NCI-H2227 treated with DMSO at 0.1 percent for 48 hours (cell line): Measurements from ENCODE around the gene MS4A10.
"Not testable (repeated sequence)": the region's sequence is repeated elsewhere in the genome, so short reads cannot be mapped to it uniquely, and the experiment has no call there.

Experiments
- DNase-seq: peaks from one replicate; lab custom pipeline; 2025; lab: John Stamatoyannopoulos, UW

Gene MS4A10

DNA sequence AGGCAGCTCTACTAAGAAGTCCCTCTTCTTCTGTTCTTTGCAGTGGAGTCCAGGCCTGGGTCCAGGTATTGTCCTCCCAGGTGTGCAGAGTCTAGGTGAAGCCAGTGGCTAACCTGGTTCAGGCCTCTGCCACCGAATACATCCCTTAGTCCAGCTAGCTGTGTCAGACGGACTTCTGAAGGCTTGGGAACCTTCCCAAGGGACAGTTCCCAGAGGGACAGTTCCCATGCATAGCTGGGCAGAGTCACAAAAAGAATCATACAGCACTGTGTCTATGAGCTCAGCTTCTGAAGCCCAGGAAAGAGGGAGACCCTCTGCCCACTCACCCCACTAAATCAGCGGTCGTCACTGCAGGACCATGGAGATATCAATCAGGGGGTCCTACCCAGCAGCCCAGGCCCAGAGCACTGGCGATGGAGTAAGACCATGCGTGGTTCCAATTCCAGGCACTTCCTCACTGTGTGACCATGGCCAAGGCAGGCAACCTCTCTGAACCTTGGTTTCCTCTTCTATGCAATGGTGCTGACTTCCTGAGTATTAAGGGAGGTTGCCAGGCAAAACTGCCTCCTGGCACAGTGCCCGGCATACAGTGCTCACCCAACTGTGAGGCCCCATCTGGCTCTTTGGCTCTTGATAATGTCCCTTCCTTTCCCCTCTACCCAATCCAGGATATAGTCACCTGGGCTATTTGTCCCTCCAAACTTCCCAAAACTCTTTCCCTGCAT lies 3.4 kb downstream of the MS4A10 start:
- no peak for DNase-seq

DNA sequence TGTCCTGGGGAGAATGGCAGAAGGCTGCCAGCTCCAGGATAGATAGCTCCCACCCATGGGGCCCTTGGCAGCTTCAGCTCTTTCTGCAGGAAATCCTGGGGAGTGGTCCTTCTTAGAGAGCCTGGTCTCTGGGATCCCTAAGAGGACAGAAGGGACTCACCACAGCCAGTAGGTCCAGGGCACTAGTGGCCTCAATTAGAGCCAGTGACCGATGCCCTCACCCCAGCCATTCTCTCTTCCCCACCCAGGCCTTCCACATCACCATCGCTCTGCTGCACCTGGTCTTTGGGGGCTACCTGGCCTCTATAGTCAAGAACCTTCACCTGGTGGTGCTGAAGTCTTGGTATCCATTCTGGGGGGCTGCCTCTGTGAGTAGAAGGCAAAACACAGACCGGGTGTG lies 5.6 kb downstream of the MS4A10 start:
- no peak for DNase-seq

DNA sequence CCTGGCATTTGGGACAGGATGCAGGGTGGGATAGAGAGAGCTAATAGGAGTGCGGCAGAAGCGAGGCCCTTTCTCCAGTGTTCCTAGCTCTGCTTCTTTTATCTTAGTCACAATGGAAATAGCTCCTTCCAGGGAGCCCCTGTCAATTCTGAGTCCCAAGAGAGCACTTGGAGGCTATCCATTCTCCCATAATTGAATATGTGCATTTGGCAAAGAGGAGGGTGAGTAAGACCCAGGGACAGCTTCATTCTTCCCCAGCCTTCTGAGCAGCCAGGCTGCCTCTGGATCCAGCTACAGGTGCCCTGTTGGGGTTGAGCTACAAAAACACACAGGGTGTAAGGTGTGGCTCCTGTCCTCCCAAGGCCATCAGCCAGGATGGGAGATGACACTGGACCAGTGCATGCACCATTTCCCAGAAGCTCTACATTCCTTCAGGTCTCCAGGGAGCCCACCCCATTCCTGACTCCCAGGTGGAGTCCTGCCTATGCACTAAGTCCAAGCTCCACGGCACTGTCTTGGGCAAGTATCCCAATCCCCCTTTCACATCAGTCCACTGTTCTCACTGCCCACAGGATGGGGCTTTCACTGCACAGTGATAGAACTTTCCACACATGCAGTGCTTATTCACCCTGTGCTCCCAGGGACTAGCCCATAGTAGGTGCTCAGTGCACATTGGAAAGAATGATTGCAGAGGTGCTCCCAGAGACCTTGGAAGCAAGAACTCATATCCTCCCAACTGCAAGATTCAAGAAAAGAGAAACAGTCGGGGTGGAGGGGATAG lies 6.2 kb downstream of the MS4A10 start:
- DNase-seq: no peak

DNA sequence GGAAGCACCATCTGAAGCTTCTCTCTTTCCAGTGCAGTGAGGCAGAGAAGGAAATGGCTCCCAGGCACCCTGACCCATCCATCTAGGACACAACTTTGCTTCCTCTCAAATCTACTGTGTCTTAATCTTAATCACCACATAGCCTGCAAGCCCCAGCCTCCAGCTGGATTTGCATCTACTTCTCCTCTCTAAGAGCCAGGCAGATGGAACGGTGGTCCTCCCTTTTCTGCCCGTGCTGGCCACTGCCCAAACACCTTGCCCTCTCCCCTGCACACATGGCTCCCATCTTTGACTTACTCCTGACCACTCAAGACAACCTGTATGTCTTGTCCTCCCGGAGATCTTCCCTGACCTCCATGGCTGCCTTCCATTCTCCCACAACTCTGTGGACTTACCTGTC lies 7.4 kb downstream of the MS4A10 start:
- no peak for DNase-seq

DNA sequence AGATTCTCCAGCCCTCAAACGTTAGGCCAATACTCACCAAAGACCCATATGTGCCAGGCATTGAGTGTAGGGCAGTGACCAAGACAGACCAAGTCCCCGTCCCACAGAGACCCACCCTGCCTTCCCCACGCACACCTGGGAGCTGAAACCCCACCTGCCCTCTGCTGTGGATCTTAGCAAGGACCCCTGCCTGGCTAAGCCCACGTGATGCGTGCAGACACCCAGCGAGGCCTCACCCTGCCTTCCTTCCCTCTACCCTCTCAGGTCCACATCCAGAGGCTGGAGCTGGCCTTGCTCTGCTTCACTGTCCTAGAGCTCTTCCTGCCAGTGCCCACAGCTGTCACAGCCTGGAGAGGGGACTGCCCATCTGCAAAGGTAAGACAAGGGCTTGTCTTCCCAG lies 10.2 kb downstream of the MS4A10 start:
- no peak for DNase-seq

DNA sequence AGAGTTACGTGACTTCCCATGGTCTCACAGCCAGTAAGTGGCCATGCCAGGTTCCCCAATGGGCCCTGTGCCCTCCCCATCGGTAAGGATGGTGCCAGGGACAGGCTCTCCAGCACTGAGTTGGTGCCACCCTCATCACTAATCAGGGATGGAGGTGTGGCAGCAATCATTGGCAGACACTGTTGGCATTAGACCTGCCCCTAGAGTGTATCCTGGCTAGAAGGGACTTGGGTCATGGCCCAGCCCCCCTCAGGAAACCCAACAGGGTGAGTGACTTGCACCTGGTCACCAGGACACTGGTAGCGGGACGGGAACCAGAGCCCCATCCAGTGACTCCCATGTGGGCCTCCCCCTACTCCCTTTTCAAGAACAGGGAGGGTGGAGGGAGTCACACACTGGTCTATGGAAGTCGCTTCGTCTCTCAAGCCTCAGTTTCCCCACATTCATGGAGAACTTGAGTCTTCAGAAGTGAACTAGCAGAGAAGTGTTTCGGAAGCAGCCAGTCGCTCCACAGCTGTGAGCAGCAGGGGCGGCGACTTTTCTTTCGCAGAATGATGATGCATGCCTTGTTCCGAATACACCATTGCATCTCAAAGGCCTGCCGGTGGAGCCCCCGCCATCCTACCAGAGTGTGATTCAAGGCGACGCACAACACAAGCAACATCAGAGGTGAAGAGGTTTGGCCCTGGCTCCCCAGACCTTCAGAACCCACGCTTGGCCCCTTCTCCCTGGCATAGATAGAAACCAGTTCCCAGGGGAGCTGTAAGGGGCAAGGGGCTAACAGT lies 12.9 kb downstream of the MS4A10 start:
- DNase-seq: no peak

DNA sequence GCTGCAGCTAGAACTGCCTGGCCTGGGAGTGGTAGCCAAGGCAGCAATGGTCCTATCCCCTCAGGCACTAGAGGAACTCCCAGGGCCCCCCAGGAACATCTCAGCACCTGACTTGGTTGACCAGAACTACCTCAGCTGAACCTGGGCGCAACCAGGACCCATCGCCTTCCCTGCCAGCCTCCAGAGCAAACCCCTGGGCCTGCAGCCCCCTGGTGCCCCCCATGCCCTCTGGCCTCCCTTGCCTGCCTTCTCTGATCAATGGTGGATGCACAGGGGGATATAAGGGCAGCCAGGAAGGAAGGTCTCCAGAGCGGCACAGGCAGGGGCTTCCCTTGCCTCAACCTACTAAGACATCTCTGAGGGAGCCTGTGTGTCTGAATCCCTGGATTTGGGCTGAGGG lies 13.5 kb downstream of the MS4A10 start:
- no peak for DNase-seq

DNA sequence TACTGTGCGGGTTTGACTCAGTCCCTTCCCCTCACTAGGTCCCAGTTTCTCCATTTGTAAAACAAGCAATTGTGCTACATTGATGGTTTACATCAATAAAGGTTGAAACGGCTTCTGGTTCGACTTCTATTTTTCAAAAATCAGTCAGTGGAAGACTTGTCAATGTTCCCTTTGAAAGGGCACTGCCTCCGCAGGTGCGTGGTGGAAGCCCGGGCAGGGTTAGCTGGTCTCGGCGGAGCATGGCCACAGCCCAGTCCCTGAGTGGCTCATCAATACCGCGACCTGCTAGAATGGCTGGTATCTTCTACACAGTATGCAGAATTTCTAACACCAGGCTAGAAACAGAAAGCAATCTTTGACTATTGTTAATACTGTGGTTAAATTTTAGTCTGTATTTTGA lies 16.1 kb downstream of the MS4A10 start:
- no peak for DNase-seq

DNA sequence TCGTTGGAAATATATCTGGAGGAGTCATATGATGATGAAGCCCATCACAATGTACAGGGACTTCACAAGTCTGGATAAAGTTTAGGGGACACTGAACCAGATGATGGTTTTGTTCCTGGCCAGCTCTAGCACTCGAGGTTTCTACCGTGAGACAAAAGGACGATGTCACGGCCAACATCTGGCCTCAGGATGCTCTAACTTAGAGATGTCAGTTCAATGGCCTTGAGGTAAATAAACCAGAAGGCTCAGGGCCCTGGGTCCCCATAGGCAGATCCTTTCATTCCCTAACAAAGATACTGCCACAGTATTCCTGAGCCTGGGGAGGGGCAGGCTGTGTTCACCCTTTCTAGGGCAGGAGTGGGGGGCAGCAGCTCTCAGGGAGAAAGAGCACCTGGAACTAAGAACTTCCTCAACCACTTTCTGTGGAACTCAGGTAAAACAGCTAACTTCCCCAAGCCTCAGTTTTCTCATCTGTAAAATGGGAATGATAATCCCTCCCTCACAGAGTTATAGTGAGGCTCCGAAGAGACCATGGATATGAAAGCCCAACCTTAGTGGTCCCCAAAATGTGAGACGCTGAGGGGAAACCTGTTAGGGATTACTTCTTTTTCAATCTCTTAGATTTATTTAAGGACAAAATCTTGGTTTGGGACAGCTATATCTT lies 18.3 kb downstream of the MS4A10 start:
- DNase-seq: no peak

DNA sequence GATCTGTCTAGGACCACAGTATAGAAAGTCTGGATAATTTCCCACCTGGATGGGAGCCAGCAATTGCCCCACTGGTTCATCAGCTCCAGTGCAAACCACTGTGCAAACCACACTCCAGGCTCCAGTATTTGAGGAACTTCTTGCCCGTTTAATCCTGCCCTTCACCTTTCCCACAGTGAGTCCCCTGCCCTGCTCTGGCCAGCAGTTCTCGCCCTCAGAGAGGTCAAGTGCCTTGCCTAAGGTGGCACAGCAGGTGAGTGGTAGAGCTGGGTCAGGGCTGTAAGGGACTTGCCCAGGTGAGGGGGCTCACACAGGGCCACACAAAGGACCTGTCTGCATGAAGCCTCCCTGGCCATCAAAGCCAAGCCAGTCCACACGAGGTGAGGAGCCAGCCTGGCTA lies 24.1 kb downstream of the MS4A10 start:
- no peak for DNase-seq

DNA sequence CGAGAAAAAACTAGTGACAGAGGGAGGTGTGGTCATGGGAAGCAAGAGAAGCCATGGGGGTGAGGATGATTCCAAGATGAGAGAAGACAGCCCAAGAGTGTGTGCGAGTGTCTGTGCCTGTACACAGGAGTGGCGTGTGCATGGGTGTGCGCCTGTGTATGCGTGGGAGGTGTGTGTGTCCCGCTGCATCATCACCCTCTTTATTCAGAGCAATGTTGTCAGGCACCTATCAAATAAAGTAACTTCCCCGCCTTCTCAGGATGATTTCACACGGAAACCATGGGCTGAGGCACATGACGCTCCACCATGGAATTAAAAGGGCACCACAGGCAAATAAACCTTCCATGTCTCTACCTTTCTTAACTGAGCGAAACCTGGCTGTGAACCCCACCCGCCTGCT lies 24.6 kb downstream of the MS4A10 start:
- no peak for DNase-seq

DNA sequence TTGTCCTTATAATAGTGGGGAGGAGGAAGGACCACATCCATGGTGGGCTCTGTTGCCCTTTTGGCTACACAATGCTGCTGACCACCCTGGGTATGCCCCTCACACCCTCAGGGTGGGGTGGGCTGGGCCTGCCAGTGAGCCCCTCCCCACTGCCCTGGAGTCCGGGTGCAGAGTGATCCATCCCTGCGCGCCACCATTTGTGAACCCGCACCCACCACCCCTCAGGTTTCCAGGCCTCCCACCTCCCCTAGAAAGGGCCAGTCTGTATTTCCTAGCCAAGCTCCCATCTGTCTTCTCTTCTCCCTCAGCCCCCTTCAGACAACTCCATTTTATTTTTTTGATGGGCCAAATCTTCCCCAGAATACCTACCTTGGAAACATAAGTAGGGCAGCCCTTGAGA lies 25.0 kb downstream of the MS4A10 start:
- DNase-seq: no peak

DNA sequence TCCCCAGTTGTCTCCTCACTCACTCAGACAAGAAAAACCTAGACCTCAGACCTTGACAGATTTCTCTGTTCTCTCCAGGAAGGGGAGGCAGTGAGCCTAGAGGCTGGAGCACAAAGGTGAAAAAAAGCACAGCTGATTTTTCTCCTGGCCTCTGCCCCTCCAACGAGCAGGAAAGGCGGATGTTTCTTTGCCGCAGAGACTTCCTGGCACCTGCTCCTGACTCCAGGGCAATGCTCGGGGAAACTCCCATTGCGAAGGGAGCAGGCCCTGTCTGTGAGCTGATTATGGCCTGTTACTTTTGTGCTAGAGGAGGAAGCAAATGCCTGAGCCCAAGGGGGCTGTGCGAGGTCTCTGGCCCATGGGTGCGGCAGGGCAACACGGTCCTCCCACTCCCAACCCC lies 25.4 kb downstream of the MS4A10 start:
- DNase-seq: no peak

DNA sequence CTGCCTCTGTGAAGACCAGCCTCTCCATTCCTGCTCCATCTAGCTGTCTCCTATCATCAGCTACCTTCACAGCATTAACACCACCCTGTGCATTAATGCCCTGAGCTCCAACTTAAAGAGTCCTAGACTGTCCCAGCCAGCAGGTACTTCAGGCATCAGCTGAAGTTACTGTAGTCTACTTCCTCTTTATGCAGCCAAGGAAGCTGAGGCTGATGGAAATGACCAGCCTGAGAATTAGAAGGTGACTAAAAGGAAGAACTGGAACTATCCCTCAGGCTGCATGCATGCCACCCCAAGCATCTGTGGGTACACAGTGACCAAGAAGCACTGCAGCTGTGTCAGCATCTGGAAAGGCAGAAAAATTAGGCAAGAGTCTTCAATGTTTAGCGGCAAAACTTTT lies 28.2 kb downstream of the MS4A10 start:
- no peak for DNase-seq

DNA sequence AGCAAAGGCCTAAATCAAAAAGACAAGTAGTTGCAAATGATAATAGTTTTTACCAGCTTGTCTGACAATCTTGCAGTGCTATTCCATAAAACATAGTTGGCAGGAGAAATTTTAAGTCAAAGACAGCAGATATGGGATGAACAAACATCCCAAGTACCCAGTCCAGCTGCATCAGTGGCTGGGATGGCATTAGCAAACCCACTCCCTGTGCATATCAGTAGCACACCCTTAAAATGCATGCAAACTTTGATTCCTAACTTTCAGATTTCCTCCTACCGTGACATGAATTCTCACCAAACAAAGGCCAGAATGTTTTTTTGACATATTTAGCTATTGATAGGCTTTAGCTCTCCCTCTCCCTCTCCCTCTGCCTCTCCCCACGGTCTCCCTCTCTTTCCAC lies 29.0 kb downstream of the MS4A10 start:
- no peak for DNase-seq

DNA sequence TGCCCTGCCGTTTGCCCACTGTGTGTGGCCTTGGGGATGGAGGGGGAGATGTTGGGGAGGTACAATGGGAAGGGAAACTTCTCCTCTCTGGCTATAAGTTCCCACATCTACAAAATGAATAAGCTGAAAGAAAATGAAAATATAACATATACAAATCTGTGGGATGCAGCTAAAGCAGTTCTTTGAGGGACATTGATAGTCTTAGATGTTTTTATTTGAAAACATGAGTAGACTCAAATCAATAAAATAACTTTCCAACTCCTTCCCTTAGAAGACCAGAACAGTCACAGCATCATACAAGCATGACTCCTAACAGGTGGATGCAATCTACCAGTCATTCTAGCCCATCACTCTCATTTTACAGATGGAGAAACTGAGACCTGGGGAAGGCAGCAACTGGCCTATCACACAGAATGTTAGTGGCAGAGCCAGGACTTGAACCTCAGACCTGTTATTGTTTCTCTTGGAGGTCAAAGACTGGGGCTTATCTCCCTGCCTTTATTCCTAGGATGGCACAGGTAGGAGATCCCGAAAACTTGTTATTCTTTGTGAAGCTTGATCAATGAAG lies 31.5 kb downstream of the MS4A10 start:
- no peak for DNase-seq

DNA sequence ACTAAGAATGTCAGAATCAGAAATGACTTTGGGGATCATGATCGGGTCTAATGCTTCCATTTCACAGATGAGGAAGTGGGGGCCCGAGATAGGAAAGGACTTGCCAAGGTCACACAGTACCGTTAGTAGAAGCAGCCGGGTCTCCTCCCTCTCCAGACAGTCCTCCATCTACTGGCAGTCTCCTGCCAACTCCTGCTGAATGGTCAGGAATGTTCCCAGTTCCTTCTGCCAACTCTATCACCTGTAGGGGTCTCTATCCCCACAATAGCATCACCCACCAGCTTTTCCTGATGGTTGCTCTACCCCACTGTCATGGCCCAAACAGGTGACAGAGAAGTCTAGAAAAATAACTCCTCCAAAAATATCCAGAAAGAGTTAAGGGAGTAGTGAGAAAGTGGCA lies 32.9 kb downstream of the MS4A10 start:
- no peak for DNase-seq

DNA sequence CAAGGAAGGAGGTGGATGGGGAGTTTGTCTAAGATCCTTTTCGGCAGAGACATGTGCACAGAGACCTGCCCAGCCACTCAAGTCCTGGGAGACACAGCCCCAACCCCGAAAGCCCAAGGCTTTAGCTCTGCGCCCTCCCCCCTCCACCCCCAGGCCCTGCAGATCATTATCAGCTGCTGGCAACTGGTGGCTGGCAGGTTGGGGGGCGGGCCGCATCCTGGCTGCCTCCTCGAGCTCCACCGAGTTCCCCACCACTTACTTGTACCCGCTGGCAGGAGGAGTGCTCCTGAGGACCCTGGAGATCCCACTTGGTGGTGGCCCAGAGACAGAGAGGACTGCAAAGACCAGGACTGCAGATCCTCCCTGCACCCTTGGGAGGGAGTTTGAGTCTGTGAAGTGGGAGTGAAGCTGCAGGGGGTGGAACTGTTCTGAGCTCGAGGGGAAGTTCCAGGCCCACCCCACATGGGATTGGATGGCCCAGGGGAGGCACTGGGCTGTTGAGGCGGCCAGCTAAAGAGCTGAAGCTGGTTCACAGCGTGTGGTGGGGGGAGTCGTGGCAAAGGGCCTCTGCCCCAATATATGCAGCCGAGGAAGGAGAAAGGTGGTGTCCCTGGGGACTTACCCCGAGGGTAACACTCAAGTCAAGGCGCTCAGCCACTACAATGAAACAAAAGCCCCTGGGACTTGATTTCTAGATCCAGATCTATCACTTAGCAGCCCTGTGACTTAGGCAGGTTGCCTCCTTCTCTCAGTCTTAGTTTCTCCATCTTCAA lies 36.9 kb downstream of the MS4A10 start:
- no peak for DNase-seq

DNA sequence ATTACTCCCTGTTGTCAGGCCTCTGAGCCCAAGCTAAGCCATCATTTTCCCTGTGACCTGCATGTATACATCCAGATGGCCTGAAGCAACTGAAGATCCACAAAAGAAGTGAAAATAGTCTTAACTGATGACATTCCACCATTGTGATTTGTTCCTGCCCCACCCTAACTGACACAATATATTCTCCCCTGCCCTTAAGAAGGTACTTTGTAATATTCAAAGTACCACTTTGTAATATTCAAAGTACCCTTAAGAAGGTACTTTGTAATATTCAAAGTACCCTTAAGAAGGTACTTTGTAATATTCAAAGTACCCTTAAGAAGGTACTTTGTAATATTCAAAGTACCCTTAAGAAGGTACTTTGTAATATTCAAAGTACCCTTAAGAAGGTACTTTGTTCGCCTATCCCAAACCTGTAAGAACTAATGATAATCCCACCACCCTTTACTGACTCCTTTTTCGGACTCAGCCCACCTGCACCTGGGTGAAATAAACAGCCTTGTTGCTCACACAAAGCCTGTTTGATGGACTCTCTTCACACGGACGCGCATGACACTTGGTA lies 38.7 kb downstream of the MS4A10 start:
- DNase-seq: not testable (repeated sequence)

DNA sequence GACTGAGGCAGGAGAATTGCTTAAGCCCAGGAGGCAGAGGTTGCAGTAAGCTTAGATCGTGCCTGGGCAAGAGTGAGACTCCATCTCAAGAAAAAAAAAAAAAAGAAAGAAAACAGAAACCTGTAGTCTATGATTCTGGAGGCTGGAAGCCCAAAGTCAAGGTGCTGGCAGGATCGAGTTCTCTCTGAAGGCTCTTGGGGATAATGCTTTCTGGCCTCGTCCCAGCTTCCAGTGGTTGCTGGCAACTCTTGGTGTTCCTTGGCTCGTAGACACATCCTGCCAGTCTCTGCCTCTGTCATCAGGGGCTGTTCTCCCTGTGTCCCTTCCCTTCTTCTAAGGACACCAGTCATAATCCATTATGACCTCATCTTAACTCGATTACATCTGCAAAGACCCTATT lies 40.0 kb downstream of the MS4A10 start:
- no peak for DNase-seq

DNA sequence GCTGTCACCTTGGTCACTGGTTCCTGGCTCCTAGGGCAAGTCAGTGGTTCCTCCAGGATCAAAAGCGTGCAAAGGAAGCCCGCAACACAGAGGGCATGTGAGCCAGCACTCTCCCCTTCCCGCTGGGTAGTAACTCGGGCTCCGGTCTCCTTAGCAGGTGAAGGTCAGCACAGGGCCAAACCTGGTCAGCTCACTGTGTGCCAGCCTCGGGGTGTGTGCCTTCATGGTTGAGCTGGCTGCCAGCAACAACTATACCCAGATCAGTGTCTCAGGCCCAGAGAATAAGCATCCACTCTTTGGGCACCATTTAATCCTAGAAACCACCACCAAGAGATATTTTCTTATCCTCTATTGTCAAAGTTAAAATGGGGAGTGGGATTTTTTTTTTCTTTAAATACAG lies 40.7 kb downstream of the MS4A10 start:
- no peak for DNase-seq
